Suprapubic skin (tissue), 4 donors: ENCODE results near the gene ZNF582. TPM values are rescaled to one million over a fixed set of nuclear protein-coding genes. Genes with fewer than 3 reads are reported as not detected.

Experiments
- total RNA-seq, 4 donors: library from RNA; depleted of rRNA; stranded (reverse); fragments of >200 nt; gene quantifications; one replicate each; pipeline ENCODE4 v1.1.0, GENCODE V29; 2016

The ZNF582 gene
- total RNA-seq, 4 donors from 2014 or later = 2.6 to 5.2 (median 3.1) TPM

Other genes with a start within 250 kb of the ZNF582 start
- not detected for gene GALP, start 217.5 kb downstream of the ZNF582 start, total RNA-seq
- gene ZSCAN5B, start 195.8 kb downstream of the ZNF582 start, total RNA-seq = not detected
- not detected for gene ZSCAN5C, start 191.3 kb downstream of the ZNF582 start, total RNA-seq
- gene EDDM13, start 120.8 kb downstream of the ZNF582 start, total RNA-seq = 10 to 100 TPM in 2 of 4 donors, 1 to 10 TPM in 2; 6.0 to 25.8 (median 11.4) TPM
- 1 to 10 TPM; 4.7 to 7.9 (median 7.1) TPM for gene ZSCAN5A, start 78.7 kb downstream of the ZNF582 start, total RNA-seq
- gene ZNF583, start 10.8 kb upstream of the ZNF582 start, total RNA-seq = 1 to 10 TPM; 1.5 to 3.2 (median 2.3) TPM
- 1 to 10 TPM; 2.5 to 6.3 (median 5.0) TPM for gene ZNF667, start 83.8 kb upstream of the ZNF582 start, total RNA-seq
- gene ZNF471, start 114.3 kb upstream of the ZNF582 start, total RNA-seq = 1 to 10 TPM; 2.2 to 8.1 (median 3.9) TPM
- gene ZFP28, start 145.4 kb upstream of the ZNF582 start, total RNA-seq = 10 to 100 TPM in 1 of 4 donors, 1 to 10 TPM in 3; 3.3 to 15.2 (median 5.0) TPM
- gene ZNF470, start 173.9 kb upstream of the ZNF582 start, total RNA-seq = 1 to 10 TPM; 1.0 to 3.4 (median 1.5) TPM
- 10 to 100 TPM in 1 of 4 donors, 1 to 10 TPM in 3; 5.0 to 15.9 (median 7.5) TPM for gene ZNF71, start 201.8 kb upstream of the ZNF582 start, total RNA-seq
- 1 to 10 TPM in 1 of 4 donors, not detected in 3; 1.8 TPM for gene SMIM17, start 249.6 kb upstream of the ZNF582 start, total RNA-seq